CD4-positive, alpha-beta T cell treated with Interleukin-6 for 4 hours (primary cell): Measurements from ENCODE around the gene GPR34.
"Not testable (repeated sequence)": the region's sequence is repeated elsewhere in the genome, so short reads cannot be mapped to it uniquely, and the experiment has no call there.

Source experiments
- DNase-seq: peaks from one replicate; pipeline ENCODE4 v3.0.0-alpha.2; 2020; ENCODE audit warnings: mixed read lengths

The GPR34 gene

GRCh38 chrX:41688835-41689234 is at the start of gene GPR34:
GPR34 (plus strand) TSS chrX:41688973; CDS start chrX:41695634, 6,661 bp downstream.
- peak; percentile 21 for DNase-seq

GRCh38 chrX:41646201-41646600 is 42.6 kb upstream of the GPR34 start:
- DNase-seq = not testable (repeated sequence)

DNA sequence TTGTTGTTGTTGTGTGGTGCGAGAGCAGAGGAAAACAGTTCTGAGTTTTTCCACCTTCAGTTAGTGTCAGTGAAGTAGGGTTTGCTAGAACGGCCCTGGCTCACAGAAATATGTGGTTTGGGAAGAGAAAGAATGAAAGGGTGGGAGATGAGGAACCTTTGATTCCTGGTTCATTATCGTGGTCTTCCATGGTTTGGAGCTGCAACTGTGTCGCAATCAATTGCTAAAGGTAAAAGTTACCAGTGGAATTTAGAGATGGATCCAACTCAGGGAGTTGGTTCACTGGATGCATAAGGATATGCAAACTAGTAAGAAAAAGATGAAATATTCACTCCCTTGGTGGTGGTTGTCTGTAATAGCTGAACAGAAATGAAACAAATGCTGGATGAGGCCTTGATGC is 35.6 kb upstream of the GPR34 start:
- DNase-seq = no peak

DNA sequence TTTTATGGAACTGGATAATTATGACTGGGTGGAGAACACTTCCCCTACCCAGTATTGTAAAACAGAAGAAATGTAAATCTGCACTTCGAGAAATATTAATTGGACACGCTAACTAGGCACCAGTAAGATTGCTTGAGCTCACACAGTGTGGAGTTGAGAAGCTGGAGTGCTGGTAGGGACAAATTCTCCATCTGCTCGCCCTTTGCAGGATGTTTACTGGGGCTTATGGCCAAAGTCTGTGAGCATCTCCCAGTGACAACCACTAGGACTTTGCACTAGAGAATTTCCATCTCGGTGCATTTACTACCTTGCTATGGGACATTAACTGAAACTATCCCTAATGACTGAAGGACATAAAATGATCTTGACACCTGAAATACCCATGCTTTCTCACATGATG is 33.7 kb upstream of the GPR34 start:
- no peak for DNase-seq

DNA sequence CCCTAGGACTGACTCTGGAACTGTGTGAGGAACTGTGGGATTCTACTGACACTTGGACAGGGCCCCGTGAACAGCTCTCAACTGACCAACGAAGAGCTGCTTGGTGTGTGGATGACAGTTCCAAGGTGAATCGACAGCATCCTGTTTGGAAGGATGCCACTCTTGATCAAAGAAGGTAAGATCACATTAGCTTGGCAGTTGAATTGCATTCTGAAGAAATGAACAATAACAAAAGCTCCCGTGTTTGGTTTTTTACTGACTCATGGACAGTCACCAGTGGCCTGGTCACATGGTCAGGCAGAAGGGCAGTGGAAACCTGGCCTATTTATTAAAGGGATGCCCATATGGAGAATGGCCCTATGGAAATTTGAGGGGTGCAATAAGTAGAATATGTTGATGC is 33.1 kb upstream of the GPR34 start:
- no peak for DNase-seq

DNA sequence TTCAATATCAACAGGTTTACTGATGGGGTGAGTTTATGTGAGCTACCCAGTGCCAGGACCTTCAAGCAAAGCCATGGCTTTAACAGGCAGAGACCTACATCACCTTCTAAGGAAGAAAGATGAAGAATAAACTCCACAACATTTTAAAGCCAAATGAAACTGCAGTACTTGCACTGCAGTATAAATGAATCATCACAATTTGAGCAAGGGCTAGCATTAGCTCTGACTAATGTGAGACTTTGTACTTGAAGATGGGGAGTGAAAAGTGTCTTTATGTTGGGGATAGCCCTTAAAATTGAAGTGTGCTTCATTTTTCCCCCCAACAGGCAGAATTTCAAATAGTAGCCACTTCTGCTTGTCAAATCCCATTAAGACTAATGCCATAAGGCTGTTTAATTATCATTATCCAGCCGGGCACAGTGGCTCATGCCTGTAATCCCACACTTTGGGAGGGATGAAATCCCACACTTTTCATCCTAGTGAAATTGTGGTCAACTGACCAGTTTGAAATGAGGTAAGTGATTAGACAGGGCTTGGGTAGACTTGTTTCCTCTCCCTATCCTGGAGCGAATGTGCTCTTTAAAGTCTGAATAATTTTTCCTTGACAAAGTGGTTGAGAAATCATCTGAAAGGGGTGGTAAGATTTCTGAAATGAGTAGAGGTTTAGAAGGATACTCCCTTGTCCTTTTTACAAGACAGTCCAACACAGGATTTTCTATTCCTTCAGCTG is 27.2 kb upstream of the GPR34 start:
- no peak for DNase-seq

- DNase-seq = no peak
Measured at GRCh38 chrX:41664375-41664901, 24.3 kb upstream of the GPR34 start.

DNA sequence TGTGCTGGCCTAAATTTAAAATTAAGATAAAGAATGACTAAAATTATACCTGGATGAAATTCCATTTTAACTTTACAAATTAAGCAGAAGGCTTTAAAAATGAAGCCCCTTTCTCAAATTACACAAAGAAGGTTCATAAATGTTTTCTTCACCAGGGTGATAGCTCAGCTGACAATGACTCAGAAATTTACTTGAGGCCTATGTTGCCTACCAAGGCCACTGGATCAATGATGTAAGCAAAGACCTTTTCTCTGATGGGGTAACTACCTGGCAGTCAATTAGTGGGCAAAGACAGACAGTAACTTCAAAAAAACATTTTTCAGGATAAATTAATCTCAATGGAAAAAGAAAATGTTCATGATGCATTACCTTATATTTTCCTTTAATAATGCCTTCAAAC is 23.9 kb upstream of the GPR34 start:
- no peak for DNase-seq

- no peak for DNase-seq
Measured at GRCh38 chrX:41665686-41666085, 23.1 kb upstream of the GPR34 start.

DNA sequence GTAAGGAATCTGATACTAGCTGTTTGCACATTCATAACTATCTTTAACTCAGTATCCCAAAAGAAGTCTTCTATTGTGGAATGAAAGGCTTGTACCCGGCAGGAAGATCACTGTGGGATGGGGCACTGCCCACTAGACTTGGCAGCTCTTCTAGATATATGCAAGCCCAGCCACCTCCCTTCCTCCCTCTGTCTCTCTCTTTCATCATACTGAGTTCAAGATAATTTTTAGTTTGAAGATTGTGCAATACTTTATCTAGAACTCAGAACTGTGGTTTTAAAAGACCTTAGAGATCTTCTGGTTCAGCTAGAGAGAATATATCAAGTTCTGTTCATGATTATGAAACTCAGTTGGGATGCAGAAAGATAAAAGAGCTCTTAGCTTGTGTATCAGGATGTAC is 22.5 kb upstream of the GPR34 start:
- no peak for DNase-seq

GRCh38 chrX:41667631-41668030 is 21.1 kb upstream of the GPR34 start:
- DNase-seq = no peak

- no peak for DNase-seq
Measured at GRCh38 chrX:41670112-41670511, 18.7 kb upstream of the GPR34 start.

DNA sequence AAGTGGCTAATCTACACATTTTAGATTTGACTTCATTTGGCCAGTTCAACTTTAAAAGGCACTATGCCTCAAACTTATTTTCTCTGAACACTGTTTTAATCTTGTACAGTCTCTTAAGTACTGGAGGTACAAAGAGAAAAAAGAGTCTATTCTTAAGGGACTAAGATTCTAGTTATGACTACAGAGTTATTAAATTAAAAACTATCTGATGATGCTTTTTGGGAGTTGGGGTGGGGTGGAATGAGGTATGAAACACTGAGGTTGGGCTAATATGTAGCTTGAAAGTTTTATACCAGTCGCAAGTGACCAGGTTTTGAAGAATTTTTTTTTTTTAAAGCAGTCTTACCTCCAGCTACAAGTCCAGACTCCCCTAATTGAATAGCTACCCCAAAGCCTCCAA is 17.7 kb upstream of the GPR34 start:
- no peak for DNase-seq

DNA sequence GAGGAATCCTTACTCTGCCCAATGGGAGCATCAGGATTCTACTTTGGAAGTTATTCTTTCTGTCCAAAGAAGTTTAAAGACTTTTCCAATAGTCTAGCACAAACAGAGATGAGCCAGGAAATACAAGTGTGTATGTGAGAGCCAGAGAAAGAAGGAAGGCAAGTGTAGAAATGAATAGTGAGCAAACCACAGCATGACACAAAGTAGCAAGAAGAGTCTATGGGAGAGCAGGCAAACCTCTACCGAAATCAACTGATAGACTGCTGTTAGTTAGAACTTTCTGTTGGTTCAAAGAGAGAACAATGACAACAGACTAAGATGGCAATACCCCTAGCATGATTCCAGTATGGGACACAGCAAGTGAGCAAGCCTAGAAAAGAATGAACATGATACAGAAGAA is 16.1 kb upstream of the GPR34 start:
- DNase-seq = no peak

GRCh38 chrX:41676361-41676760 is 12.4 kb upstream of the GPR34 start:
- DNase-seq = not testable (repeated sequence)

- DNase-seq = no peak
Measured at GRCh38 chrX:41677183-41678060, 11.4 kb upstream of the GPR34 start.

DNA sequence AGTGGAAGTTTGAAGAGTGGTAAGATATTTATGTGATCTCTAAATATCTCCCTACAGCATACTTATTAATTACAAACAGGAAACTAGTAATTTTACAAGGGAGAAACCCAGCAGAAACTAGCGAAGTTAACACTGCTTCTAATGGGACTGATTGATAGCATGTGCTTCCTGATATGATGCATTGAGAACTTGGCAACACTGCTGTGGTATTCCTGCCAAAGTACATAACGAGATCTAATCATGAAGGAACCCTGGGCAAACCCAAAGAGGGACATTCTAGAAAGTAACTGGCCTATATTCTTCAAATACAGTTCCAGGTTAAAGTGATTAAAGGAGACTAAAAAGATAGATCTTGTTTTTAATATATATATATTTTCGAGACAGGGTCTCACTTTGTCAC is 4.6 kb upstream of the GPR34 start:
- DNase-seq = no peak

- DNase-seq = no peak
Measured at GRCh38 chrX:41684940-41685339, 3.8 kb upstream of the GPR34 start.

GRCh38 chrX:41686788-41687187 is 2.0 kb upstream of the GPR34 start:
- DNase-seq = no peak

- DNase-seq = no peak
Measured at GRCh38 chrX:41688156-41688555, 617 bp upstream of the GPR34 start.

DNA sequence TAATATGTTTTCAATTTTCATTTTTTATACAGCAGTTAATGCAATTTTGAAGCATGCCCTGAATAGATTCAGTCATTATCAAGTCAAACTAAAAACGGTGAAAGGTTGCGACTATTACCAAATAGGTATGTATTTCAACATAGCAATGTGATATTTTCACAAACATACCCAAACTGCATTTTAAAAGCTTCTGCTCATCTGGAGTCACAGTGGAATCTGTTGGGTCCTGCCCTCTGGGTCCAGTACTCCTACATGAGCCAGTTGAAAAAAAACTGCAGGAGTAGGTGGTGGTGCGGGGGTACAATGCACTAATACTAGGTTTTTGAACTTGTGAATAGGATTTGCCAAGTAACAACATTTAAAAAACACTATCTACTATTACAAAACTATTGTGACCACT is 938 bp downstream of the GPR34 start:
- DNase-seq = no peak

- DNase-seq = no peak
Measured at GRCh38 chrX:41692162-41692749, 3.5 kb downstream of the GPR34 start.

DNA sequence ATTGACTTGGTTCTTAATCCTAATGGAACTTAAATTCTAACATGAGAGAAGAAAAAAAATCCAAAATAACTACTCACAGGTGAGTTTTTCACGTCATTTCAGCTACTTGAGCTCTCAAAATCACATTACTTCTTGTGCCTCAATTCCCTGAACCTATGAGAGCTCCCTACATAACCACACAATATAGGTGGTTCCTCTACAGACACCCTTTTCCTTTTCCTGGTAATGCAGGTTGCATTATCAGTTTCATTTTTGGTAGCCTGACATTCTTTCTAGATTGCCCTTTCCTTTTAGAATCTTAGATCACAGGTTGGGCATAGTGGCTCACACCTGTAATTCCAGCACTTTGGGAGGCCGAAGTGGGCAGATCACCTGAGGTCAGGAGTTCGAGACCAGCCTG is 4.3 kb downstream of the GPR34 start:
- no peak for DNase-seq

GRCh38 chrX:41695426-41695825 is 6.7 kb downstream of the GPR34 start:
- no peak for DNase-seq
